Astrocyte of the hippocampus (primary cell): ENCODE data around the gene RPS3A.
A peak's percentile ranks its signal among the peaks of the same experiment; 100 is the strongest.
"Not testable (repeated sequence)": the region's sequence is repeated elsewhere in the genome, so short reads cannot be mapped to it uniquely, and the experiment has no call there.

Source experiments
- DNase-seq: peaks from one replicate; pipeline ENCODE4 v3.0.0; 2011; ENCODE audit warnings: low read depth, low spot score

The RPS3A gene

DNA sequence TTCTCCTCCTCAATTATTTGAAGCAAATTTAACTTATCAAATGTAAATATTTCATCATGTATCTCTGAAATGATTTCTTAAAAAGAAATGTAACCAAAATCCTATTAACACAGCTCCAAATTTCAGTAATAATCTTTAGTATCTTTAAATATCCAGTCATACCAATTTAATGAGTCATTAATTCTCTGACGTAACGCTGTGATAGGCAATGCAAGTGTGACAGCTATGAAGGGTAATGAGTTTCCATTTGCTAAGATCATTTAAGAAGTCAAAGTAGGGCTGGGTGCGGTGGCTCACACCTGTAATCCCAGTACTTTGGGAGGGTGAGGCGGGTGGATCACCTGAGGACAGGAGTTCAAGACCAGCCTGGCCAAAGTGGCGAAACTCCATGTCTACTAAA is 15.6 kb downstream of the RPS3A start:
- DNase-seq, result peak; percentile 30

DNA sequence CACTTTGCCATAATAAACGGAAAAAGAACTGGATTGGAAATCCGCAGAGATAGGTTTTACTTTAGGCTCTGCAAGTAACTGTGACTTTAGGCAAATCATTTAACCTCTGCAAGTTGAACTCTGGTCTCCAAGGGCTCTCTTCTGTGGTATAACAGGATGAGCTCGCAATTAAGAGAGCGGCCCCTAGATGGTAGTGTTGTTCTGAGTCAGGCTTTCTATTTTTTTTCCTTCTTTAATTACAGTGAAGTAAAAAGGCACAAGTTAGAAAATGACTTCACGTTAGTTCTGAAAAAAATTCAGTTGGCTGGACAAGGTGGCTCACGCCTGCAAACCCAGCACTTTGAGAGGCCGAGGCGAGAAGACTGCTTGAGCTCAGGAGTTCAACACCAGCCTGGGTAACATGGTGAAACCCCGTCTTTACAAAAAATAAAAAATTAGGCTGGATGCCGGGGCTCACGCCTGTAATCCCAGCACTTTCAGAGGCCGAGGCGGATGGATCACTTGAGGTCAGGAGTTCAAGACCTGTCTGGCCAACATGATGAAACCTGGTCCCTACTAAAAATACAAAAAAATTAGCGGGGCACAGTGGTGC is 18.0 kb downstream of the RPS3A start:
- DNase-seq, result peak; percentile 78

DNA sequence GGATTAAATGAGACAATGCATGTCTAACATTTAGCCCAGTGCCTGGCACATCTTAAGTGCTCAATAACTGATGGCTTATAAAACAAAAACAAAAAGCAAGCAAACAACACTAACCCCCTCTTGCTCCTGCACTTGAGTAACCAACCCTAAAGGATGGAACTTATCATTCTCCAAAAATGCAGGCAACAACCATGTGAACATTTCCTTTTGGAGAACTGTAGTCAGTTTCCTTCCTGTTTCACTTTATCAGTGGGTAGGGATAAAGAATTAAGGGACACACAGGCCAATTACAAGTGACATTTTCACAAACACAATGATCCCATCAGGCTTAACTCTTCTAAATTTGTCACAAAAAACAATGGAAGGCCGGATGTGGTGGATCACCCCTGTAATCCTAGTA is 30.4 kb downstream of the RPS3A start:
- no peak for DNase-seq

DNA sequence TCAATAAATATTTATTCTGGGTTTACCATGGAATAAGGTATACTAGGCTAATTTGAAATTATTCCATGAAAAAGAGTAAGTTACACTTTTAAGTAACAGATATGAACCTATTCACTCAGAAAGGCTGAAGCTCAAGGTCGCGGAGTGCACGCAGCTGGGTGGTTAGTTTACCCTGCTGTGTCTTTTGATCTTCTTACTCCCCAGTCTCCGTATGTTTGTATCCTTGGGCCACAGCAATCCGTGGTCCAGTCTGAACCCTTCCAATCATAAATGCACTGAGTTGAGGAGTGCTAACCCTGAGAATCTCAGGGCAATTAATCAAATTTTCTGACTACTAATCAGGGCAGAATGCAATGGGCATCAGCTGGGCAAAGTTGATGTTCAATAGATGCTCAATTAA is 33.9 kb downstream of the RPS3A start:
- DNase-seq, result no peak

DNA sequence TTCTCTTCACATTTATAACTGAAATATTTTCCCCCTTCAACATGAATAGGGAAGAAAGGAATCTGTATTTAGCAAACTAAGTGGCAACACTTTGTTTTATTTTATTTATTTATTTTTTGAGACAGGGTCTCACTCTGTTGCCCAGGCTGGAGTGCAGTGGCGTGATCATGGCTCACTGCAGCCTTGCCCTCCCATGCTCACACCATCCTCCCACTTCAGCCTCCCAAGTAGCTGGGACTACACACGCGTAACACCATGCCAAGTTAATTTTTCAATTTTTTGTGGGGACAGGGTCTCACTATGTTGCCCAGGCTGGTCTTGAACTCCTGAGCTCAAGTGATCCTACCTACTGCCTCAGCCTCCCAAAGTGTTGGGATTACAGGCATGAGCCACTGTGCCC is 36.6 kb downstream of the RPS3A start:
- DNase-seq, result not testable (repeated sequence)

DNA sequence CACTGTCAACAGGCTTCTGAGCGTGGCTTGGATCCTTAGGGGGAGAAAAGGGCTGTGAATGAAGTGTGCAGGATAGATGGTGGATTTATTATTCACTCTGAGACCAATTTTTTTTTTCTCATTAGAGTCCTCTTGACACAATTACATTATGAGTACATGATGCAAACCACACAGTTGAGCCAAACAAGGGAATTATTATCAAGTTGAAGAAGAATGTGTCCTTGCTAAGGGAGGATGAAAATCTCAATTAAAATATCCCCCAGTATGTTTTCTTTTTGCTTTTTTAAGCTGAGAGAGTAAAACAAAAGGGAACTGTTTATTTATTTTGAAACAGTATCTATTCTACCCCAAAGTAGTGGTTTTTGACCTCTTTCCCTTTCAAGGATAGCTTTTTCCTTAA is 40.4 kb downstream of the RPS3A start:
- no peak for DNase-seq

DNA sequence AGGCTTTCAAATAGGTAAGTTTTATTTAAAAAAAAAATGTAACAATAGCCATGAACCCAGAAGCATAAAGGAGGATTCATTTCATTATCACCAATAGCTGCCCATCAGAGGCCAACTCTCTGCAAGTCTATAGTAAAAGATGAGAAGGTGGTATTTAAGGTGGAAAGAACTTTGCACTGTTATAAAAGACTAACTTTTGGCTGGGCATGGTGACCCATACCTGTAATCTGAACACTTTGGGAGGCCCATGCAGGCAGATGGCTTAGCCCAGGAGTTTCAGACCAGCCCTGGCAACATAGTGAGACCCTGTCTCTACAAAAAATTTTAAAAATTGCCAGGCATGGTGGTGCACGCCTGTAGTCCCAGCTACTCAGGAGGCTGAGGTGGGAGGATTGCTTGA is 43.3 kb downstream of the RPS3A start:
- DNase-seq, result no peak

DNA sequence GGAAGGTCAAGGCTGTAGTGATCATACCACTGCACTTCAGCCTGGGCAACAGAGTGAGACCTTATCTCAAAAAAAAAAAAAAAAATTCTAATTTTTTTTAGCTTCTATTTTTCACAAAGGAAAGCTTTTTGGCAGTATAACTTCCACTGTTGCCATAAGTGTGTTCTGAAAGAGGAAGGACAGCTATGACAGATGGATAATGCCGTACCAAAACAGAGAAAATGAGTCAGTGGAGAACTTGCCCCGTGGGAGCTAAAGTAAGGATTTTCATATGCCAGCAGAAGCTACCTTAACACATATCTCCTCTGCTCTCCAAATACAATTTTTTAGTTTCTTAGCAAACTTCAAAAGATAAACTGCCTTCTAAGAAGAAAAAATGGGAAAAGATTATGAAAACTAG is 43.7 kb downstream of the RPS3A start:
- no peak for DNase-seq

DNA sequence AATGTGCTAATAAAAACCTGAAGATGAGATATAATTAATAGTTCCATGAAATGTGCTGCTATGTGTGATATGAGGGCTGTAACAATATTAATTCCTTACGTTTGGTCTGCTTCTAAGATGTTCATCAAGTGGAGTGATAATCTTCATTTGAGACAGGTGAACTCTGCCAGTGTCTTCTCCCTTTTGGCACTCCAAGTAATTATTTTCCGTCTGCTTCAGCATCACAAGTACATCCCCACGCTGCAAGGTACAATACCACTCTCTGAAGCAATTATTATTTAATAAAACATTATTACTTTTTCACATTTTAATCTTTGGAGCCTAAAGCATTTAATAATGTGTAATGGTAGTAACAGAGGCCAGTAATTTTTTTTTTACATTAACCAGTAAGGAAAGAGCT is 44.4 kb downstream of the RPS3A start:
- DNase-seq, result no peak

DNA sequence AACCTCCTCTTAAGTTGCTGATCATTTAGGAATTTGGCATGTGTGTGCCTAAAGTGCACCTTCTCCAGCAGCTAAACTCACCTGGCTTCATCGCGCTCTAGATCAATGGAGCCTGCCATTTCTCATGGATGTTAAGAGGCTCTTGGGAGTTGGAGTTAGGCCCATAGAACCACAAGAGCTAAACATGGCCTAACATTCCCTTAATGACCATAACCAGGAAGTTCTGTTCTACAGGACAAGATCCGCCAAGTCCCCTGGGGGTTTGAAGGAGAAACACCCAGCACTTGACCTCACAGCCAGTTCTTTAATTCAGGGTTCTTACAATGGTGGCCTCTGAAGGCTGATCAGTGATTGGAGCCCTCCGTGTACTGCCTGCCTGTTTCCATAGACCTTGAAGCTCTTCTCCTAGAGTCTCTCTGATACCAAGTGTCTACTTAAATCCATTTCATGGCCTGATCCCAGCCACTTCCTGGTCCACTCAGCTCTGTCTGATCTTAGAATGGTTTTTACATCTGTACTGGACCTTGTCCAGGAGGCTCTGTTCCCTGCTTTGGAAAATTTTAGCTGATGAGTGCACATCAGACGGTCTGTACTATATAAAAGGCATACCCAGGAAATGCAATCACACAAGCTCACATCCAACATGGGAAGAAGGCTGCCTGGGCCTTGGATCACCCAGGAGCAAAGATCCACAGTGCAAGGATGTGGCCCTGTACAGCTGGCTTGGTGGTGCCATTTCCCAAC is 45.1 kb downstream of the RPS3A start:
- no peak for DNase-seq

DNA sequence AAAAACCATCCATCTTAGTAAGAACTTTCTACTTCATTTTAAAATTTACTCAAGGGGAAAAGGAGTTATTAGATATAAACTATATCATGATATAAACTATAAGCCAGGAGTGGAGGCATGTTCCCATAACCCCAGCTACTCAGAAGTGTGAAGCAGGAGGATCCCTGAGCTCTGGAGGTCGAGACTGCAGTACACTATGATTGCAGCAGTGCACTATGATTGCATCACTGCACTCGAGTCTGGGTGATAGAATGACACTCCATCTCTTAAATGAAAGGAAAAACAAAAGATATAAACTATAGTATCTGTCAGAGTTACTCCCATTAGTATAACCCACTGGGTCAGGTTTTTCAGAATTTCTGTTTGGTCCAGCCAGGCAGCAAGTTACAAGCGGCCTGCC is 47.6 kb downstream of the RPS3A start:
- no peak for DNase-seq

DNA sequence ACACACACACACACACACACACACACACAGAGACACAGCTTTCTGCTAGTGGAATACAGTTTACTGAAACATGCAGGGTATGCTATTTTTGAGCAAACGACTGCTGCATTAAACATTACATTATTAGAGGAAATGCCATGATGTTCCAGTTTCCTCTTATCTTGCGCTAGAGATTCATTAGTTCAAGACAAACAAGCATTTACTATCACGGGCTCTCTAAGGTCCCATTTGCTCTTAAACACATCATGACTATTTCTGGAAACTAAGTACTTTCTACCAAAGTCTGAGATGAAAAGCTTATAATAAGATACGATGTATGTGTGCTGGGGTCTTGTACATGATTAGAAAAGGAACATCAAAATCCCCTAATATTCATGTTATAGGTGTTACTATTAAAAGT is 48.8 kb downstream of the RPS3A start:
- no peak for DNase-seq

DNA sequence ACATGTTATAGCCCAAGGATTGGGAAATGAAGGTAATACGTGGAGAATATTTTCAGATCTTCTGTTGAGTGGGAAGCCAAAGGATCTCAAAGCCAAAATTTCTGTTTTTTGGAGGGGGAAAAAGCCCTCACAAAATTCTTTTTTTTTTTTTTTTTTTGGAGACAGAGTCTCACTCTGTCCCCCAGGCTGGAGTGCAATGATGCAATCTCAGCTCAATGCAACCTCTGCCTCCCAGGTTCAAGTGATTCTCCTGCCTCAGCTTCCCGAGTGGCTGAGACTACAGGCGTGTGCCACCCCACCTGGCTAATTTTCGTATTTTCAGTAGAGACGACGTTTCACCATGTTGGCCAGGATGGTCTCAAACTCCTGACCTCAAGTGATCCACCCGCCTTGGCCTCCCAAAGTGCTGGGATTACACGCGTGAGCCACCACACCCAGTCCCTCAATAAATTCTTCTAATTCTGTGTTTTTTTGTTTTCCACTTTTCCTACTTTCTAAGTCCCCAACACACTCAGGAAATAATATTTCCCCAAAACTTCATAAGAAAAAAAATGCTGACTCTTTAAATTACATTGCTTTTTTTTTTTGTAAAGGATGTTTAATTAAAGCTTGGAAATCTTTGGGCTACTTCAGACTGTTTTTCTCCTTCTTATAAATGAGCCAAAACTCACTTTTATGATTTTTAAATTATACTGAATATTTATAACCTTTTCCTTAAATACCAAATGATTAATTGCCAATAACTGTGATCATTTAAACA is 51.6 kb downstream of the RPS3A start:
- DNase-seq, result no peak

DNA sequence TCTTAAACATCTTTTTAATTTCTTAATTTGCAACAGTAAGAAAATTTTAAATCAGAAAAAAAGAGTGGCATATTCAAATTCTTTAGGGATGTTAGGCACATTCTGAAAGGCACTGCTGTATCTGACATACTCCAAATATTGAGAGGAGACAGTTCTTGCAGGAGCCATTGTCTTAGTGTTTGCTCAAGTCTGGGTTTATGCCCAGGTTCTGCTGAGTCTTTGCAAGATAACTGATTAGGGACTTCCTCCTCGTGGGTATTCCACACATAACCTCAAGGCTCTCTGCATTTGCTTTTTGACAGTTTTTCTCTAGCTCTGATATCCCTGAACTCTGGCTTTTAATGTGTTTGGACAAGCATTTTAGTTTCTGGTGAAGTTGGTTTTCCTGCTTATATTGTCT is 52.6 kb downstream of the RPS3A start:
- no peak for DNase-seq

DNA sequence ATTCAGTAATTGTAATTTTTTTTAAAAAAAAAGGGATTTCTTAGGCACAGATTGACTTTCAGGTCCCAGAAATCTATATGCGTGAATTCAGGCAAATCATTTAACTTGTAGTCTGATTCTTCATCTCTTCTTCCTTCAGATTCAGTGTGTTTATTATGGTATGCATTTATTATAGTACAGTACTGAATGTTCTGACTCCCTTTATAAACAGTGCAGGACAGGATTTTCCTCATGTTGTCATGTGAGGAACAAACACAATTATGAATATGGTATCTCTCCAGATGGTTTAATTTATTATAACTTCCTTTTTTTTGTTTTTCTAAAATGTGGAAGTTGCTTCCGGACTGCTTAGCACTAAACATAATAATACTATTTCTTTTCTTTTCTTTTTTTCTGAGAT is 54.2 kb downstream of the RPS3A start:
- no peak for DNase-seq
